Panc1 (cell line): Measurements from ENCODE around the gene SLIT3. TPM values are rescaled to one million over a fixed set of nuclear protein-coding genes. Genes with fewer than 3 reads are reported as not detected.

ENCODE experiments used
- ATAC-seq: fragments of 200-7000 bp; cut with Tn5 transposase; 2 replicates; pipeline ENCODE4 v1.9.1; 2020; ENCODE audit warnings: mild to moderate bottlenecking, moderate library complexity
- BruUV-seq: library from RNA; stranded (reverse); fragments of 400-500 nt; replicated peaks from 2 replicates; lab custom pipeline; 2021; lab: Mats Ljungman, UMichigan
- CTCF ChIA-PET: fragments of 300-600 bp; sonication (Branson Sonifier 250); formaldehyde crosslinking; loops from one replicate; lab custom pipeline; 2022; ENCODE audit warnings: antibody characterized with exemption; lab: Charles Lee
- POLR2A ChIA-PET: fragments of 300-600 bp; sonication (Branson Sonifier 250); formaldehyde crosslinking; loops from one replicate; lab custom pipeline; 2022; ENCODE audit warnings: antibody characterized with exemption; lab: Charles Lee
- DNase-seq: peaks from one replicate; pipeline ENCODE4 v3.0.0-alpha.2; 2010; ENCODE audit warnings: low read depth, low spot score
- H3K27ac ChIP-seq: 2 replicates; pipeline ENCODE4 v1.5.1; 2011; ENCODE audit warnings: mild to moderate bottlenecking, low read length, inconsistent platforms
- H3K27me3 ChIP-seq: fragments of 200-500 bp; sonication (Bioruptor generic); 2 replicates; pipeline ENCODE4 v1.6.0; 2014; ENCODE audit warnings: low read length, inconsistent platforms; ENCODE audit not compliant: control insufficient read depth, insufficient read depth
- H3K36me3 ChIP-seq: fragments of 200-500 bp; sonication (Bioruptor generic); 2 replicates; pipeline ENCODE4 v1.5.1; 2014; ENCODE audit warnings: inconsistent platforms, mild to moderate bottlenecking, low read length, moderate library complexity; ENCODE audit not compliant: control insufficient read depth, insufficient read depth
- H3K4me1 ChIP-seq: 2 replicates; pipeline ENCODE4 v1.5.1; 2011; ENCODE audit warnings: inconsistent platforms, mild to moderate bottlenecking, low read length, moderate library complexity; ENCODE audit not compliant: control insufficient read depth, insufficient read depth
- H3K4me3 ChIP-seq, 2 experiments: 2 replicates each; pipeline ENCODE4 v1.5.1; 2011 to 2012; ENCODE audit warnings: low read depth in 2 of 2, low read length in 2 of 2, mild to moderate bottlenecking in 2 of 2, inconsistent platforms in 1 of 2, moderate library complexity in 1 of 2
- H3K9me3 ChIP-seq: fragments of 200-500 bp; sonication (Bioruptor generic); 2 replicates; pipeline ENCODE4 v1.5.1; 2014; ENCODE audit warnings: low read depth, mild to moderate bottlenecking, inconsistent platforms, low read length, moderate library complexity; ENCODE audit not compliant: control insufficient read depth, insufficient read depth
- POLR2AphosphoS5 ChIP-seq: IDR thresholded peaks from 2 replicates; pipeline ENCODE4 v1.6.1; 2012; ENCODE audit warnings: mild to moderate bottlenecking, low read depth, low read length, moderate library complexity
- SIN3A ChIP-seq: IDR thresholded peaks from 2 replicates; pipeline ENCODE4 v1.6.1; 2012; ENCODE audit warnings: low read depth, mild to moderate bottlenecking, low read length, moderate library complexity, borderline replicate concordance; ENCODE audit not compliant: insufficient read depth
- TCF7L2 ChIP-seq: IDR thresholded peaks from 2 replicates; pipeline ENCODE4 v1.6.1; 2011; ENCODE audit warnings: mild to moderate bottlenecking, low read depth, low read length, inconsistent platforms
- in situ Hi-C: cut with HindIII; loops from 2 replicates; pipeline ENCODE4 v1.10.0; 2016; ENCODE audit warnings: low sequenced_read_pairs, low pct_unique_long_range_greater_than_20kb
- intact Hi-C: fragments of 100-400 bp; cut with micrococcal nuclease; formaldehyde crosslinking; loops from one replicate; pipeline ENCODE4 v1.10.0; 2022; ENCODE audit not compliant: unreplicated experiment
- total RNA-seq: library from RNA; stranded (reverse); gene quantifications from one replicate; pipeline ENCODE4 v1.2.1, GENCODE V29; 2021; ENCODE audit not compliant: unreplicated experiment
- TF ChIP-seq, protein P1 (sequence below): fragments of 450-650 bp; IDR thresholded peaks from 2 replicates; pipeline ENCODE4 v1.5.1; 2017; ENCODE audit warnings: mild to moderate bottlenecking
- TF ChIP-seq, protein P2 (sequence below), 2 experiments: IDR thresholded peaks; 2 replicates each; pipeline ENCODE4 v1.6.1; 2011 to 2012; ENCODE audit warnings: low read depth in 2 of 2, control low read depth in 1 of 2, low read length in 1 of 2, mild to moderate bottlenecking in 1 of 2, moderate library complexity in 1 of 2; ENCODE audit not compliant: insufficient read depth in 1 of 2

The SLIT3 gene
- total RNA-seq, 1 experiment from 2014 or later: 26.4 TPM

DNA sequence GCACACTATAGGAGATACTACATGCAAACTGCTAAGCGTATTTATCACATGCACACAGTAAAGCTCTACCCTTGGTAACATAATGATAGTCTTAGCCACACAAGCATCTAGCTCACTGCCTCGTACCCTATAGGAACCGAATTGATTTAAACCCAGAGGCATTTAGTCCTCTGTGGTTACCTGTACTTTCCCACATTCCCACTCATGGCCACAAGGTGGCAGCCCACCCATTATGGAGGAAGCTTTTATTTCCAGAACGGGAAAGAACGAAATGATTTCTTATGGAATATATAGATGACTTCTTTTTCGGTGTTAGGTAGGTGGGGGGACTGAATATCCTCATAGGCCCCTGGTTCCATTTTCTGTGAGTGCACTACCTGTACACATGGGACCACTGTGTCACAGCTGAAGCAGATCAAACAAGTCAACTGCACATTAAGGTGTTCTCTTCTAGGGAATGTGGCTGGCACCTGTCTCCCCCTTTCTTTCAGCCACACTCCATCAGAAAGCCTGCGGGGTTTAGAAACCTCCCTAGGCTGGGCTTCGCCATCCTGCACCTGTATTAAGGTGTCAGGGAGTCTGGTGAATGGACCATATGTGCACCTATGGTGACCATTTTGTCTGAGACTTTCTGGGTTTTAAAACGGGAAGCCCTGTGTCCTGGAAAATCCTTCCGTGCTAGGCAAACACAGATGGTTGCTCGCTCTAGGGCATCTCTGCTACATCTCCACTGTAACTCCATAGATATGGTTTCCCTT, 313.2 kb downstream of the SLIT3 start:
- Histone ChIP-seq H3K4me1 (peaks cover 5% of the 10 kb centered on the region), H3K27ac (peak overlapping the region; percentile 30; the same call in 1 of the 2 replicates), H3K27me3 (no peaks in the 10 kb centered on the region), H3K9me3 (no peaks in the 10 kb centered on the region), H3K36me3 (no peaks in the 10 kb centered on the region), H3K4me3 (peak overlapping the region in 1 of 2 experiments; percentile 2; a peak in 1 of 4 replicates)
- no TSS peak for BruUV-seq
- in situ Hi-C loops (no loop called here), intact Hi-C loops (loop anchor here (1.0 to 2.0 kb wide), 5 partner anchors 210 to 594 kb away; no protein-coding TSS in a partner anchor)
- peak; percentile 57 for DNase-seq
- ChIA-PET POLR2A (no interaction called here), CTCF (interaction anchor here (0.6 to 1.7 kb wide), 4 partner anchors 73 to 593 kb away, joined by 3 to 8 read pairs (median 5); no protein-coding TSS in a partner anchor)
- TF ChIP-seq TCF7L2: no peak
- TF ChIP-seq, protein P1, sequence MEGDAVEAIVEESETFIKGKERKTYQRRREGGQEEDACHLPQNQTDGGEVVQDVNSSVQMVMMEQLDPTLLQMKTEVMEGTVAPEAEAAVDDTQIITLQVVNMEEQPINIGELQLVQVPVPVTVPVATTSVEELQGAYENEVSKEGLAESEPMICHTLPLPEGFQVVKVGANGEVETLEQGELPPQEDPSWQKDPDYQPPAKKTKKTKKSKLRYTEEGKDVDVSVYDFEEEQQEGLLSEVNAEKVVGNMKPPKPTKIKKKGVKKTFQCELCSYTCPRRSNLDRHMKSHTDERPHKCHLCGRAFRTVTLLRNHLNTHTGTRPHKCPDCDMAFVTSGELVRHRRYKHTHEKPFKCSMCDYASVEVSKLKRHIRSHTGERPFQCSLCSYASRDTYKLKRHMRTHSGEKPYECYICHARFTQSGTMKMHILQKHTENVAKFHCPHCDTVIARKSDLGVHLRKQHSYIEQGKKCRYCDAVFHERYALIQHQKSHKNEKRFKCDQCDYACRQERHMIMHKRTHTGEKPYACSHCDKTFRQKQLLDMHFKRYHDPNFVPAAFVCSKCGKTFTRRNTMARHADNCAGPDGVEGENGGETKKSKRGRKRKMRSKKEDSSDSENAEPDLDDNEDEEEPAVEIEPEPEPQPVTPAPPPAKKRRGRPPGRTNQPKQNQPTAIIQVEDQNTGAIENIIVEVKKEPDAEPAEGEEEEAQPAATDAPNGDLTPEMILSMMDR: peak; percentile 92
- peak; percentile 84 for ATAC-seq

DNA sequence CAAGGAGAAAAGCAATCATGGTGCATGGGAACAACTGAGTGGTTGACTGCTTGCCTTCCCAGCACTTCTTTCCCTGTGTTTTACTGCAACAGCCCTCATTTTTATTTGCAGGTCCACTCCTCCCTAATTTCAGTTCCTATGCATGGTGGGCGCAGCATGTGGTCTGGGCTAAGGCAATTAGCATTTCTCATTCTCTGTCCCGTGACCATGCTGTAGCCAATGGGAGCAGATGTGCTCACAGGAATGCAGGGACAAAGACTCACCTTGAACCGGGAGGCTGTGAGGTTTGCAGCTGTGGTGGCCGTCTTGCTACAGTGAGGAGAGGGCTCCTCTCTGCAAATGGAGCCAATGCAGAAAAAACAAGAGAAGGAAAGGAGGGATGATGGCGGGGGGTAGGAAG, 315.5 kb downstream of the SLIT3 start:
- ChIA-PET CTCF (no interaction called here), POLR2A (no interaction called here)
- H3K36me3 ChIP-seq: no peaks in the 10 kb centered on the region
- ATAC-seq: no peak
- in situ Hi-C loops (no loop called here), intact Hi-C loops (no loop called here)
- peaks cover 5% of the 10 kb centered on the region for H3K4me1 ChIP-seq
- H3K27ac ChIP-seq: no peak overlapping the region
- H3K27me3 ChIP-seq: no peaks in the 10 kb centered on the region
- no peaks in the 10 kb centered on the region for H3K9me3 ChIP-seq
- BruUV-seq: no TSS peak
- no peak for DNase-seq
- TF ChIP-seq, protein P2, sequence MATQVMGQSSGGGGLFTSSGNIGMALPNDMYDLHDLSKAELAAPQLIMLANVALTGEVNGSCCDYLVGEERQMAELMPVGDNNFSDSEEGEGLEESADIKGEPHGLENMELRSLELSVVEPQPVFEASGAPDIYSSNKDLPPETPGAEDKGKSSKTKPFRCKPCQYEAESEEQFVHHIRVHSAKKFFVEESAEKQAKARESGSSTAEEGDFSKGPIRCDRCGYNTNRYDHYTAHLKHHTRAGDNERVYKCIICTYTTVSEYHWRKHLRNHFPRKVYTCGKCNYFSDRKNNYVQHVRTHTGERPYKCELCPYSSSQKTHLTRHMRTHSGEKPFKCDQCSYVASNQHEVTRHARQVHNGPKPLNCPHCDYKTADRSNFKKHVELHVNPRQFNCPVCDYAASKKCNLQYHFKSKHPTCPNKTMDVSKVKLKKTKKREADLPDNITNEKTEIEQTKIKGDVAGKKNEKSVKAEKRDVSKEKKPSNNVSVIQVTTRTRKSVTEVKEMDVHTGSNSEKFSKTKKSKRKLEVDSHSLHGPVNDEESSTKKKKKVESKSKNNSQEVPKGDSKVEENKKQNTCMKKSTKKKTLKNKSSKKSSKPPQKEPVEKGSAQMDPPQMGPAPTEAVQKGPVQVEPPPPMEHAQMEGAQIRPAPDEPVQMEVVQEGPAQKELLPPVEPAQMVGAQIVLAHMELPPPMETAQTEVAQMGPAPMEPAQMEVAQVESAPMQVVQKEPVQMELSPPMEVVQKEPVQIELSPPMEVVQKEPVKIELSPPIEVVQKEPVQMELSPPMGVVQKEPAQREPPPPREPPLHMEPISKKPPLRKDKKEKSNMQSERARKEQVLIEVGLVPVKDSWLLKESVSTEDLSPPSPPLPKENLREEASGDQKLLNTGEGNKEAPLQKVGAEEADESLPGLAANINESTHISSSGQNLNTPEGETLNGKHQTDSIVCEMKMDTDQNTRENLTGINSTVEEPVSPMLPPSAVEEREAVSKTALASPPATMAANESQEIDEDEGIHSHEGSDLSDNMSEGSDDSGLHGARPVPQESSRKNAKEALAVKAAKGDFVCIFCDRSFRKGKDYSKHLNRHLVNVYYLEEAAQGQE (IDR thresholded peaks at IDR 0.05; ENCODE audit: insufficient read depth in 1 of 2, low read depth in 2 of 2, low read length in 1 of 2): no peak
- TF ChIP-seq, protein P1: no peak
- TF ChIP-seq POLR2AphosphoS5: no peak
- no peak for TF ChIP-seq SIN3A
- TF ChIP-seq TCF7L2: no peak
- no peak overlapping the region for H3K4me3 ChIP-seq
